HG03520 (cell line): ENCODE data around the gene LEPROT.

ENCODE experiments used
- ATAC-seq: cut with Tn5 transposase; IDR thresholded peaks from one replicate; pipeline ENCODE4 v1.9.1; 2021; ENCODE audit warnings: mild to moderate bottlenecking, moderate library complexity; ENCODE audit not compliant: unreplicated experiment

The LEPROT gene

DNA sequence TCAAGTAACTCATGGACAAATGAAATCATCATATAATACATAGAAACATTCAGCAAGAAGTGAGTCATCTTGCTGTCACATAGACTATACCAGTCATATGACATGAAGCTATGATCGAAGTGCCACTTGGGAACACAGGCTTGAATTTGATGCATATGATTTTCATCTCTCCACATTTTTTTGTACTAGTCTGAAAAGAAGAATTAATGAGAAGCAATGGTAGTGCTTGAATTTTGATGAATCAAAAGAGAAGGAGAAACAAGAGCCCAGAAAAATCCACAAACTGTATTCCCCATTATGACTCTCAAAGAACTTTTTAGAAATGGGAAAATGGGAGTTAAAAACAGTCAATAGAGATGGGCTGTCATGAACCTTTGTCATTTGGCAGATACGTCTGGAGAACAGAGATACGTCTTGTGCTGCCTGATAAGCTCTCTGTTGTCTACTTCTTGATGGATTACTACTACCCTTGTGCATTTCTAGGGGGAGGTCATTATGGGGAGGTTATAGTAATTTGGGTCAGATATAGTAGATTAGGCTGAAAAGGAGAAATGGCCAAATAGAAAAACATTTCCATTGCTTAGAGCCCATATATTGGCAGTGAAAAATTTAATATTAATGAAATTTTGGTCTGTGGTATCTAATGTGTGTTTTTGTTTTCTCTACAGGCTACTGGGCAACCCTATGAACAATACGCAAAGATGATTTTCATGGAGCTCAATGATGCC, 8.0 kb upstream of the LEPROT start:
- no peak for ATAC-seq

DNA sequence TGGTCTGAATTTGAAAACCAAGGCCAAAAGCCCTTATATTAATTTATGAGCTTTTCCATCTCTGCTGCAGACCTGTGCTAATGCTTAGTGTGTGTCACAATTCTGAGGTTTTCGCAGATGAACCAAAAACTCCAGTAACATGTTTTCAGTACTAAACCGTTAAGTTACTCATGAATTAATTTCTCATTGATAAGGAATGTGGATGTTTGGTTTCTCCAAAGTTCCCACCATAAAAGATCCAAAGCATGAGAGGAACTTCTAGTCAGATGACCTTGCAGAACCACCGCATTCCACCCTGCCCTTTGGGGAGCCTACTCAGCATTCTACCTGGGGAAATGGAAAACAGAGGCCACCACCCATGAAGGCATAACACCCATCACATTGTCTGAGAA, 7.5 kb upstream of the LEPROT start:
- no peak for ATAC-seq

DNA sequence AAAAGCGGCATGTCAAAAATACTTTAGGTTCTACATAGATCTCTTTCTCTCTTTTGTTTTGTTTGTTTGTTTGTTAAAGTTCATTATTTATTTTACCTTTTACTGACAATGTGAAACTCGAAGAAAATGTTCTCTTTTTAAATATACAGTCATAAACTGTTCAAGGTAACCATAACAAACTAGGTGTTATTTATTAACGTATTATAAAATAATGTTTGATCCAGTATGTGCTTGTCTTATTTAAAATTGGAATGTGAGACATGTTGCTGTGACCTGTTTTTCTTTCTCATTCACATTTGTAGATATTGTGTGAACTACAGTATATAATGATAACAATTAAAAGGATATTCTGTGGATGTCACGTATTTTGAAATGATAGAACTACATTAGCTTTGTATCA, 5.9 kb upstream of the LEPROT start:
- no peak for ATAC-seq

DNA sequence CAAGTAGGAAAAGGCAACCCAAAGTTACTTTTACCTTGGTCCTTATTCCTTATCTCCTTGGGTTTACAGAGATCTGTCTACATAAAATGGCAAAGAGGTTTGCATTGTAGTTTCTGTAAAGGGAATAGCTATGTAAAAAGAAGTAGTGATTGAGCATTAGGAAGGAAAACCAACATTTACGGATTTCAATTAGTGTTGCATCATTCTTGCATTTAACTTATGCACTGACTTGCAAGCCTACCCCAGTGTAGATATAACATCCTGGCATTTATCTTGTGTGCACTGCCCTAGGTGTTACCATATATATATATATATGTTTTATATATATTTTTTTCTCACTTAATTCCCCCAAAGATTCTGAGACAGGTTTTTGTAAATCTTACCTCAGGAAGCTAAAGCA, 3.7 kb upstream of the LEPROT start:
- no peak for ATAC-seq

DNA sequence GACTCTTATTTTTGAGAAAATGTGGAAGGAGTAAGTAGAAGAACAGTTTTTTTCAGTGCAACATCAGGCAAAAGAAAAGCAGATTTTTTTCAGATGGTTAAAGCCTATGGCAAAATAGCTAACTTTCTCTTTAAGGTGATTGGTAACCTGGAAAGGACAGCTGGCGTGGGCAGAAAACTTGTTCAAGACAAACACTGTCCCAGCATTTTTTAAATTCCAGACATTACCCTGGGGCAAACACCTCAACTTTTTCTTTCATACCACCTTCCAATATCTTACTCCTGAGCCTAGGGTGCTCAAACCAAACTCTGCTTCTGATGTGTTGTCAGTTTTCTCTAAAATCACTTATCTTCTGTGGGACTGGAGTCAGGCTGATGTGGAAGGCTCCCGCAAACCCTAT, 2.7 kb upstream of the LEPROT start:
- no peak for ATAC-seq

DNA sequence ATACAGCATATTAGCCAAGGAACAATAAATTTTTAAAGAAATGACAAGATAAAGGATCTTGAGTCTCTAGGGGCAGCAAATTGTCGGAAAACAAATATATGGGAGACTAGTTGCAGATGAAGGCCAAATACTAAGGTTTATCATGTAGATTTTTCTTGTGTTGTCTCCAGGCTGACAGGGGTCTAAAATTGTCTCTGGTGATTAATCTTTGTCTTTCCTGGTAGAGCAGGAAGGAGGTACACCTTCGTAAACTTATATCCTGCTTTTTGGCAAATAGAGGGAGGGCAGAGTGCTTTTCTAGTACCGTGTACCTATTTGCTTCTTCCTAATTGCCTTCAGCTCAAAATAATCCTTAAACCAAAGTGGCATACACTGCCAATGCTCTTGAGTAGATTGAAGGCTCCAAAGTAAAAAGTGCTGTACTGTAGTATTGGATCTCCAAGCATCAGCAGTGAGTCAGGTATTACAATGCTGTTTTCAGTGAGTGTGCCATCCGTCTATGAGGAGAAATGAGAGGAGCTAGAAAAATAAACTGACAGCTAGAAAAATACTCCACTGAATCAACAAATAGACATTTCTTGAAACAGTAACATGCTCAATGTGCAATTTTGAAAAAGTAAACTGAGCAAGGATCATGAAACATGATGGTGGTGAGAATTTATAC, 1.8 kb upstream of the LEPROT start:
- no peak for ATAC-seq

DNA sequence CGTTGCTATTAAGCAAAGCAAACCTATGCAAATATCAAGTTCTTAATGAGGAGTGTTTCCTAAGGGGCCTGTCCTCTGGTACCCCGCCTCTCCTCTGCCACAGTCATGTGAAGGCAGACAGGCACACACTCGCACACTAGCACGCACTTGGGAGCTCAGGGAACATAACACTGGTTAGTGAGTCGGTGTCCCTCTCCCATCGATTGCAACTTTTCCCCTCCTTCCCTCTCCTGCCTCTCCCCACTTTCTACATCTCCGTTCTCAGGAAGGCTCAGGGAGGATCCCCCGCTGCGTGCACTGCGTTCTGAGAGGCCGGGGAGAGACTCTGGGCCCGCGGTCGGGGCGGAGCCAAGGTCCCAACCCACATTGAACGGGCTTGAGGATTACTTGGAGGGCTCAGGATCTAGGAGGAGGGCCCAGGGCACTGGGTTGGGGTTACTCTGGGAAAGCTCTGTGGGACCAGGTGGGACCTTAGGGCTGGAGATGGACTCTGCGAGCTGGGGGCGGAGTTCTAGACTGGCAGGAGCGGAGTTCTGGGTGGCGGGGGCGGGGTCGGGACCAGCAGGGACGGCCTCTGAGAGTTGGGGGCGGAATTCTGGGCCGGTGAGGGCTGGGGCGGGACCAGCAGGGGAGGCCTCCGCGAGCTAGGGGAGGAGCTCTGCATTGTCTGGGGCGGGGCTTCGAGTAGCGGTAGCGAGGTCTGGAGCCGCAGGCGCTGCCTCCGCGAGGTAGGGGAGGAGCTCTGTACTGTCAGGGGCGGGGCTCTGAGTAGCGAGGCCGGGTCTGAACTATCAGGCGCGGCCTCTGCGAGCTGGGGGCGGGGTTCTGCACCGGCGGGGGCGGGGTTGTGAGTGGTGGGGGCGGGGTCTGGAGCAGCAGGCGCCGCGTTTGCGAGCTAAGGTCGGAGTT, 533 bp upstream of the LEPROT start:
- peak; percentile 90 for ATAC-seq

DNA sequence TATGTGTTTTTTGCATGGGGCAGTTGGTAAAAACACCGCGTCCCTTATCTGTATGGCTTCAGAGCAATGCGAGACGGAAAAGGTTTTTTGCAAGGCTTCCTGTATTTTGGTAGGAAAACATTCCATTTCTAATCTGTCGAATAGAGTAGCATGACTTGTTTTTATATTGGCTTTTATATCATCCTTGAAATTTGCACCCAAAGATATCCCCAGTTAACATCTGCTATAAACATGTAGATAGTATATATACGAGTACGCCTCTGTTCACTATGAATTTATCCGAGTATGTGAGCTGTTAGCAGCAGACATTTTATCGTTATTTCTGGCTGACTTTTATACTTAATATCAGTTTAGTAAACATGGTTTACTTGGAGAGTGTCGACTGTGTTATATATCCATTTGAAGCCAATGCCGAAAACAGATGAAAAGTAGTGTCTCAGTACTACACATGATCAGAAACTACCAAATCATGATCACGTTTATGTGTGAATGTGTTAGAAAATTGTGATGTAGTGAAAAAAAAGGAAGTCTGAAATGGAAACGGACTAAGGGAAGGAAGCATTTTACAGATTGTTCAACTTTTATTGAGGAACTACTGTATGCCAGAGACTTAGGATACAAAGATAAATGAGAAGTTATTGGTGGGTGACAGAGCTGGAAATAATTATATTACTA, 1.0 kb downstream of the LEPROT start:
- no peak for ATAC-seq

DNA sequence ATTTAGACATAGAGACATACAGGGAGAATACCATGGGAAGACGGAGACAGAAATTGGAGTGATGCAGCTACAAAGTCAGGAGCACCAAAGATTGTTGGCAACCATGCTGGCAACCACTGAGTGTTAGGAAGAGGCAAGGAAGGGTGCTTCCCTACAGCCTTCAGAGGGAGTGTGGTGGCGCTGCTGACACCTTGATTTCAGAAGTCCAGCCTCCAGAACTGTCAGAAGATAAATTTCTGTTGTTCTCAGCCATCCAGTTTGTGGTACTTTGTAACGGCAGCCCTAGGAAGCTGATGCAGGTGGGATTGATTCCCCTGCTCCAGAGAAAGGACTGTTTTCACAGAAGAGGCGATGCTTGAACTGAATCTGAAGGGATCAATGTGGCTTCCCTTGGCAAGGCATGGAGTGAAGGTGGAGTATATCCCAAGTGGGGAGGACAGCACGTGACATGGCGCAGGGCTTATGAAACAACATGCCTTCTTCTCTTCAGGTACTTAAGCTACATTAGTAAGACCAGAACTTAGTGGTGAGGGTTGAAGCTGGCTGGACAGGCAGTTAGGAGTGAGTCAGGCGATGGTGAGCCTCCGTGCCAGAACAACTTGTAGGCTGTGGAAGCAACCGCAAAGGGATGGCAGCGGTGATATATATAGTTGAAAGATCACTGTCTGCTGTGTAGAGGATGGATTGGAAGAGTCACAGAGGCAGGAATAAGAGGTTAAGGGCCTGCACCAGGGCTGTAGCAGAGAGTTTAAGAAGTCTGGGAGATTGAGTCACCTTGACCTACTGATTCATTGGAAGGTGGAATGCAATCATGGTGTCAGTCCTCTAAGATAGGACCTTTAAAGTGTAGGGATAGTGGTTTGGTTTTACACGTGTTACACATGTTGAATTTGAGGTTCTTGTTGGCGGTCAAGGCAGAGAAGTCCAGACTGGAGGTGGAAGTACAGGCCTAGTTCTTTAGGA, 2.1 kb downstream of the LEPROT start:
- no peak for ATAC-seq

DNA sequence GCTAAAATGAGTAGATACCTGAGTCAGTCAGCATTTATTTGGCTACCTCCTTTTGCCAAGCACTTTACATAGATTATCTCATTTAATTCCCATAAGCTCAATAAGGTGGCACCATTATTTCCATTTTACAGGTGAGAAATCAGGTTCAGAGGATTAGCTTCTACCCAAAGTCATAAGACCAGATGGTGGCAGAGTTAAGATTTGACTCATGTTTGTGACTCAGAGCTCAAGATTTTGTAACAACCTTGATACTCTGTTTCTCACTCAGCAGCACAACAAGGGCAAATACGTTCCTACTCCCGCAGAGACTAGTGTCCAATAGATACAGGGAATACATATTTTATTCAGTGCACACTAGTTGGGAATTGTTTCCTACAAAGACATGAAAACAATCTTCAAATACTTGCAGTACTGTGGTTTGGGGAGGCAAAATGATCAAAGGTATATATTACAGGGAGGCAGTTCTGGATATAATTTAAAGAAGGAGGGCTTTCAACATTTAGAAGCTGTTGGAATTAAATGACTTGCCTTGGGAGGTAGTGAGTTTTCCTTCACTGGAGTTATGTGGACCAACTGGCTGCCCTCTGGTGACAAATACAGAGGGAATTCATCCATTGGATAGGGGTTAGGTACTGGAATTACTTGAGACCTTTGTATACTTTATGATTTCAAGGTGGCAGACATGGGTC, 3.6 kb downstream of the LEPROT start:
- no peak for ATAC-seq

DNA sequence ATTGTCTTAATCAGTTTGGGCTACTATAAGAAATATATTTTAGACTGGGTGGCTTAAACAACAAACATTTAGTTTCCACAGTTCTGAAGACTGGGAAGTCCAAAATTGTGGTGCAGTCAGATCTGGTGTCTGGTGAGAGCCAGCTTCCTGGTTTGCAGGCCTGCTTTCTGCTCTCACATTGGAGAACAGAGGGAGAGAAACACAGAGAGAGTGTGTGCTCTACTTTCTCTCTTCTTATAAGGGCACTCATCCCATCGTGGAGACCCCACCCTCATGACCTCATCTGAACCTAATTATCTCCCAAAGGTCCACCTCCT, 4.1 kb downstream of the LEPROT start:
- no peak for ATAC-seq

DNA sequence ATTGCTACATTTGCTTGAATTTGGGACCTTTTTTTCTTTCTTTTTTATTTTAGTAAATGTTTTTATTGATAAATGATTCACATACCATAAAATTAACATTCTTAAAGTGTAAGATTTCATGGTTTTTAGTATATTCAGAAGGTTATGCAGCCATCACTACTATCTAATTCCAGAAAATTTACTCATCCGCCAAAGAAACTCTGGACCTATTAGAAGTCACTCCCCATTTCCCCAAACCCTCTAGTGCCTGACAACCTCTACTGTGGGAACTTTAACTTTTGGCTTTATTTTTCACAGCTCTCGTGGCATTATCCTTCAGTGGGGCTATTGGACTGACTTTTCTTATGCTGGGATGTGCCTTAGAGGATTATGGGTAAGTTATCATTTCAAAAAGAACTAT, 4.5 kb downstream of the LEPROT start:
- ATAC-seq, result no peak

DNA sequence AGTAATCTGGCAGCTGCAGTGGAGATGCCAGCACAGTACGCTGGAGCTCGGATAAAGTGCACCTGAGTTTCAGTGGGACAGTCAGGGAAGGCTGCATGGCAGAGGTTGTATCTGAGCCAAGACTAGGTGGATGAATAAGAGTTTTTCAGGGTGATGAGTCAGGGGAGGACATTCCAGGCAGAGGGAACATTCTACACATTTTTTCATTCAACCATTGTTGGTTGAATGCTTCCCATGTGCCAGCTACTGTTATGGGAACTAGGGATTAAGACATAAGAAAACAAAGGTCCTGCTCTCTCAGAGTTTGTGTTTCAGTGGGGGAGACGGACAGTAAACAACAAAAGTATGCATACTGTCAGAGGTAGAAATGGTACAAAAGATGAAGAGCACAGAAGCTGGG, 5.2 kb downstream of the LEPROT start:
- no peak for ATAC-seq

DNA sequence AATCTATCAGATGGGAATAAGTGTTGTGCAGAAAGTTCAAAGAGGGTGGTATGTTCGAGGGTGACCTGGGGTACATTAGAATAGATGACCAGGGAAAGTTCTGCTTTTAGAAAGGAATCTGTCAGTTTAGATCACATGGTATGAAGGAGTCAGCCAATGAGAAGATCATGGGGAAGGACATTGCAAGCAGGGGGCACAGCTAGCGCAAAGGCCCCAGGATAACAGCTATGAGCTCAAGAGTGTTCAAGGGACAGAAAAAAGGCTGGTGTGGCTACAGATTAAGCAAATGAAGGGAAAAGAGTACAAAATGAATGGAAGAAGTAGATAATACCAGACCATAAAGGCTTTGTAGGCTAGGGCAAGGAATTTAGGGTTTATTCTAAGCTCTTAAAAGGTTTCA, 8.6 kb downstream of the LEPROT start:
- no peak for ATAC-seq

DNA sequence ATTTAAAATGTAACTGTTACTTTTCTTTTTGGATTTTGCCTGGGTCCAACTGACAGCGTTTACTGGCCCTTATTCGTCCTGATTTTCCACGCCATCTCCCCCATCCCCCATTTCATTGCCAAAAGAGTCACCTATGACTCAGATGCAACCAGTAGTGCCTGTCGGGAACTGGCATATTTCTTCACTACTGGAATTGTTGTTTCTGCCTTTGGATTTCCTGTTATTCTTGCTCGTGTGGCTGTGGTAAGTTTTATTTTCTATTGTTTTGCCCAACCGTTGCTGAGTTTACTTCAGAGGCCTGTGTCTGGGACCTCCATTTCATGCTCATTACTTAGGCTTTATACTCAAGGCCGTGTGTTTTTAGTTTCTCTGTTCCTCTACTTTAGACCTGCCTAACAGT, 9.3 kb downstream of the LEPROT start:
- no peak for ATAC-seq

DNA sequence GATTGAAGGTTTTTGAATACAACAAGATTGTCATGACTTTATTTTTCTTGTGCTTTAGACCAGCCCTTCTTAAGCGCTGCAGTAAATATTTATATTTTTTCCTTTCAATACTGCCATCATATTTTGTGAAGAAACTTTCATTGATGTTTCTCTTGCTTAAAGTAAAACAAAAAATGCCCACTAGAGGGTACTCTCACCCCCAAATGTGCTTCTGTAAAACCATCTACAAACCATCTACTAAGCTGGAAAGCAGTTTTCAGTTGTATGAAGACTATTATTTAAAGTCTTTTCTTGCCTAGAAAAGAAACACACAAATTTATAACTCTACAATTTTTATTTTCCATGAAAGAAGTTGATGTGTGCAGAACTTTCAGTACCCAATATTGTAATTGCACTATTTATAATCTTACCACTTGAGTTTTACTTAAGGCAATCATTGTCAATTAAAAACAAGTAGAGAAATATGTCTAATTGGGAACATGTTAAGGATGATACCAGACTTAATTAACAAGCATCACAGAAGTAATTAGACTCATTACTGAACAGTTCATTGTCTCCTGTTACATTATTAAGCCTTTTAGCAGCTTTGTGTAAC, 10.7 kb downstream of the LEPROT start:
- ATAC-seq, result no peak

DNA sequence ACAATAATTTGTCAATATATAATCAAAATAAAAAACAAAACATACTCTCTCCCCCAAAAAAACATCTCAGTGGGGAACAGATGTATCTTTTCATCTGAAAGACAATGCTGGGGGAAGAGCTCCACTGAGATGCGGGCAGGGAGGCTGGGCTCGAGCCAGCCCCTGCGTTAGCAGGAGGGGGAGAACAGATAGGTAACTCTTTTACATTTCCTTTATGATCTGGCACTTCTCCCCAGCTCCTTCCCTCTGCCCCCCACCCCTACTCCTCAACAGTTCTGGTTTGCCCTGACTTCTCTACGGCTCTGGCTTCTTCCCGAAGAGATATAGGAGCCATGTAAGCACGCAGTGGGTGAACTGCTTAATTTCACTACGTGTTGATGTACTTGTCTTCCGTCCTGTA, 12.4 kb downstream of the LEPROT start:
- no peak for ATAC-seq

DNA sequence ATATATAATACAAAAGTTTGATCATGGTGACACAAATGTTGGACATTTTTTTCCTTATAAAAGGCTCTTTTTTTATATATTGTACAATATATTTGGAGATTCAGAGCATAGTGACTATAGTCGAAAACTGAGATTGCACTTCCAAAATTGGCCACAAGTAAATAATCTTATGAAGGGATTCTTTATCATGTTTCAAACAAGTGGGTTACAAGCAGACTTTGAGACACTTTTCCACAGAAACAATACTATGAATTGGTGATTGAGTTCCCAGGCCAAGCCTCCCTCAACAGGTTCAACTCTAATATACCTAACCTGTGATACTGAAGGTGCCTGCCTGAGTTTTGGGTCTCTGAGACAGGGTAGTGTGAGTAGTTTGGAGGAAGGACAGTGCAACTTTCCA, 13.8 kb downstream of the LEPROT start:
- ATAC-seq, result no peak

DNA sequence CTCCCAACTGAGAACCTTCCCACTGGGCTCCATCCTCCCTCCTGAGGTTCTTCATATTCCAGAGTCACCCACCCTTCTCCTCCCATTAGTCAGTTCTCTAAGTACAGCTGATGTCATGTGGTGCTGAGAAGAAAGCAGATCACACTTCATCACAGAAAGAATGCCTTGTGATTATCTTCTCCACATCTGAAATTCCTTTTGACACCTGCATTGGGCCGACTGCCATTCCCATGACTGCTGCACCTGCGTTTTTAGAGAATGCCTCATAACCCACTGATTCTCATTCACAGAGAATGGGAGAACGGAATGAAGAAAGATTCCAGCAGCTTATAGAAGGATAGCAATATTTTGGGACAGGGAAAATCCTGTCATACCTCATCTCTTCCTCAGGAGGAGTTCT, 14.3 kb downstream of the LEPROT start:
- no peak for ATAC-seq
